ENCODE measurements around the gene CD300LB.
"Not testable (repeated sequence)": the region's sequence is repeated elsewhere in the genome, so short reads cannot be mapped to it uniquely, and the experiment has no call there.

The CD300LB gene

DNA sequence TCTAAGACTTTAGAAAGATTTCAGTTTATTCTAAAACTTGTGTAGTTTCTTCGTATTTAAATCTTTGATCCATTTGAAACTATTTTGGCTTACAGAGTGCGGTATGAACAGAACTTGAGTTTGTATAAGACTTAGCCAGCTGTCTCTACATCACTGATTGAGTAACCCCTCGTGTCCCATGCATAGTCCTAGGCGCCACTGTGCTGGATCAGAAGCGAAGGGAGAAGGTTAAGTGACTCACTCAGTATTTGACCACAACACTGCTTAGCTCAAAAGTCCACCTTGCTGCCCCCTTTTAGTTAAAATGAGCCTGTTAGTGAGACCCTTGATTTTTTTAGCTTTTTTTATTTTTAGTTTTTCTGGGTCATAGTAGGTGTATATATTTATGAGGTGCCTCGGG, 28.4 kb downstream of the CD300LB start:
- in situ Hi-C loops (cut with MboI; ENCODE audit: low sequenced_read_pairs) = no loop called here

GRCh38 chr17:74499992-74500391, 31.3 kb downstream of the CD300LB start:
- in situ Hi-C loops (cut with MboI; ENCODE audit: low sequenced_read_pairs) = no loop called here

GRCh38 chr17:74497471-74497870, 33.8 kb downstream of the CD300LB start:
- in situ Hi-C loops (cut with MboI; ENCODE audit: low sequenced_read_pairs) = no loop called here

GRCh38 chr17:74493331-74493833, 37.9 kb downstream of the CD300LB start:
- in situ Hi-C loops (cut with MboI; ENCODE audit: low sequenced_read_pairs) = no loop called here

GRCh38 chr17:74491626-74492025, 39.6 kb downstream of the CD300LB start:
- in situ Hi-C loops (cut with MboI; ENCODE audit: low sequenced_read_pairs) = no loop called here

DNA sequence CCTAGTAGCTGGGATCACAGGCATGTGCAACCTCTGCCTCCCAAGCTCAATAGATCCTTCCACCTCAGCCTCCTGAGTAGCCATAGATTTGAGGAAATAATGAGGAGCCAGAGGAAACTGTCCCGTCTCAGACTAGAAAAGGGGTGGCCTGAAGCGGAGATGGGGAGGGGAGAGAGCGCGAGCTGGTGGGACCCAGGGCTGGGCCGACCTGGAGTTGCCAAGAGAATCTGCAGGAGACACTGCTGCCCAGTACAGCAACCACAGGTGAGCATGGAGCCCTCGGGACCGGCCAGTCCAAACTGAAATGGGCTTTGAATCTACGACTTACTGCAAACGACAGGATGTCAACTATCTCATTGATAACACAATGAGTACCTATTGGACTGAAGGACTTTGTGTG, 40.6 kb downstream of the CD300LB start:
- in situ Hi-C loops (cut with MboI; ENCODE audit: low sequenced_read_pairs) = no loop called here

- in situ Hi-C loops (cut with MboI; ENCODE audit: low sequenced_read_pairs) = not testable (repeated sequence)
Measured at GRCh38 chr17:74488276-74488675, 43.0 kb downstream of the CD300LB start.

- in situ Hi-C loops (cut with MboI; ENCODE audit: low sequenced_read_pairs) = no loop called here
Measured at GRCh38 chr17:74485841-74486240, 45.4 kb downstream of the CD300LB start.

DNA sequence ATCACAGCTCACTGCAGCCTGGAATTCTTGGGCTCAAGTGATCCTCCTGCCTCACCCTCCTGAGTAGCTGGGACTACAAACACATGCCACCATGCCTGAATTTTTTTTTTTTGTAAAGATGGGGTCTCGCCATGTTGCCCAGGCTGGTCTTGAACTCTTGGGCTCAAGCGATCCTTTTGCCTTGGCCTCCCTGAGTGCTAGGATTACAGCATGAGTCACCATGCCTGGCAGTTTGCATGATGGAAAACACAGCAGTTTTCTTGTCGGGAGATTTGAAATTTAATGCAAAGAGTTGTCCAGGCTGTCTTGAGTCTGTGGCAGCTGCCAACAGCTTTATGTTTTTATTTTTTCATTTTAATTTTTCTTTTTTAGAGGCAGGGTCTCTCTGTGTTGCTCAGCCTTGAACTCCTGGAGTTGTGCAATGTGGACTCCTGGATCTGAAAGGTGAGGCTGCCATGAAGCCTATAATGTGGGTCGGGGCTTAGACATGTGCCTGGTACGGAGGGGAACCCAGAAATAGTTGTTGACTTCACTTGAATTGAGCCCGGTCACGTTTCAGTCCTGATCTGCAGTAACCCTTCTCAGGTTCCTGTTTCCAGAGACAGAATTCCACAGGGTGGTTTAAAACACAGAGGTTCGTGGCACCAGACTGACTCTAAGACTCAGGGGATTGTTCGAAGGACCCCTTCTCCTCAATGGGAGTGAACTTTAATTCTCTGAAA, 46.1 kb downstream of the CD300LB start:
- in situ Hi-C loops (cut with MboI; ENCODE audit: low sequenced_read_pairs) = no loop called here

DNA sequence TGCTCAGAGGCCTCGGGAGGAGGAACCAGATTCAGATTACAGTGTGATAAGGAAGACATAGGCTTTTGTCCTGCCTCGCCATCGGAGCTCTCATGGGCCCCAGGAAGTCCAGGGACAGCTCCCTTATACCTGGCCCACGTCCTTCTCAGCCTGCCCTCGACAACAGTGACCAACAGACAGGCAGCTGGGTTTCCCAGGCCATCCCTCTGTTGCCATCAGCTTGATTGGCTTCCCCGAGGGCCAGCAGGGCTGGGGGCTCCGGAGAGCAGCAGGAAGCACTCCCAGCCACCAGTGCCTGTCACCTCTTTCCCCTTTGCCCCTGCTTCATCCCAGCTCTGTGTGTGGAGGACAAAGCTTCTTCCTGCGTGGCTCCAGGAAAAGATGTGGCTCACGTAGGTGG, 47.2 kb downstream of the CD300LB start:
- in situ Hi-C loops (cut with MboI; ENCODE audit: low sequenced_read_pairs) = no loop called here

DNA sequence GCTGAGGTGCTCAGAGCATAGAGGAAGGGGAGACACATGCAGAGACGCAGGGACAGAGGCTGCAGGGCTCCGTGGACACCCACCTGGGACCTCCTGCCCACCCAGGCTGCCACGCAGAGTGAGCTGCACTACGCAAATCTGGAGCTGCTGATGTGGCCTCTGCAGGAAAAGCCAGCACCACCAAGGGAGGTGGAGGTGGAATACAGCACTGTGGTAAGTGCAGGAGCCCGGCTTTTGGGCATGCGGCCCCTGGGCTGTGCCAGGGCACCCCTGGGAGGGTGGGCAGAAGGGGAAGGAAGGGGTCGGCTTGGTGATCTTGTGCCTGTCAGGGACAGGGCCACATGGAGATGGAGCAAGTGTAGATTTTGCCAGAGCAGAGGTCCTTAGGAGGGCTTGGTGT, 49.7 kb downstream of the CD300LB start:
- in situ Hi-C loops (cut with MboI; ENCODE audit: low sequenced_read_pairs) = no loop called here

- in situ Hi-C loops (cut with MboI; ENCODE audit: low sequenced_read_pairs) = no loop called here
Measured at GRCh38 chr17:74480290-74480689, 51.0 kb downstream of the CD300LB start.

DNA sequence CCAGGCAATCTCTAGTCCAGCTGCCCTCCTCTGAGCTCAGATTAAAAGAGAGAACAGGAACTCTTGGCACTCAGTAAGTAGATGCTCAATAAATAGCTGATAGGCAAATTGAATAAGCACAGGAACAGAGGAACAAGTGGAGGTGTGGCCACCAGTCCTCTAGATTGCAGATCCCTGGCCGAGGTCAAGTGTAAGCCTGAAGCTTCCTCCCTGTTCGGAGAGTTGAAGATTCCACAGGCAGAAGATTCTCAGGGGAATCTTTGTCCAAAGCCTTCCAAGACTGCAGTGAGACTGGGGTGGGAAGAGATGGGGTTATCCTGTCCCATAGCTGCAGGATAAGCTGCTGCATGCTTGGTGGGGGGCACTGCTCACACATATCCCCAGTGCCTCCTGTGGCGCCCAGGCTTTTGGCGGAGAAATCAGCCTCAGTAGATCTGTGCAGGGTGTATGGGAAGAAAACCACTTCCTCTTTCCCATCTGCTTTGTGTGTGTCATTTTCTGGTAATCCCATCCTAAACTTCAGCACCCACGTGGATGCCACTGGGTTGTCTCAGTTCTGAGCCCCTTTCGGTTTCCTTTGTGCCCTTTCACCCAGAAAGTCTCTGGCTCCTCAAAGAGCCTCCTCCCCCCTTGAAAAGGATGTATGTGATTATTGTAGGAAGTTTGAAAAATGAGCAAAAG, 52.7 kb downstream of the CD300LB start:
- in situ Hi-C loops (cut with MboI; ENCODE audit: low sequenced_read_pairs) = no loop called here

- in situ Hi-C loops (cut with MboI; ENCODE audit: low sequenced_read_pairs) = no loop called here
Measured at GRCh38 chr17:74477411-74477810, 53.9 kb downstream of the CD300LB start.

DNA sequence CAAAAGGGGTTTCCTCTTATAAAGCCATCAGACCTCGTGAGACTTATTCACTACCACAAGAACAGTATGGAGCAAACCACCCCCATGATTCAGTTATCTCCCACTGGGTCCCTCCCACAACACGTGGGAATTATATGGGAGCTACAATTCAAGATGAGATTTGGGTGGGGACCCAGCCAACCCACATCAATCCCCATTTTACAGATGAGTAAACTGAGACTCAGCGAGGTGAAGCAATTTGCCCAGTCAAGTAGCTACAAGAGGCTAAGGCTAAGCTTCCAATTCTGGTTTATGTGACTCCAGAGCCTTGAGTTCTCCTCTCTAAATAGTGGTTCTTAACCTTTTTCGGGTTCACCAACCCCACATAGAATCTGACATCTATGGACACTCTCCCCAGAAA, 56.1 kb downstream of the CD300LB start:
- in situ Hi-C loops (cut with MboI; ENCODE audit: low sequenced_read_pairs) = no loop called here

DNA sequence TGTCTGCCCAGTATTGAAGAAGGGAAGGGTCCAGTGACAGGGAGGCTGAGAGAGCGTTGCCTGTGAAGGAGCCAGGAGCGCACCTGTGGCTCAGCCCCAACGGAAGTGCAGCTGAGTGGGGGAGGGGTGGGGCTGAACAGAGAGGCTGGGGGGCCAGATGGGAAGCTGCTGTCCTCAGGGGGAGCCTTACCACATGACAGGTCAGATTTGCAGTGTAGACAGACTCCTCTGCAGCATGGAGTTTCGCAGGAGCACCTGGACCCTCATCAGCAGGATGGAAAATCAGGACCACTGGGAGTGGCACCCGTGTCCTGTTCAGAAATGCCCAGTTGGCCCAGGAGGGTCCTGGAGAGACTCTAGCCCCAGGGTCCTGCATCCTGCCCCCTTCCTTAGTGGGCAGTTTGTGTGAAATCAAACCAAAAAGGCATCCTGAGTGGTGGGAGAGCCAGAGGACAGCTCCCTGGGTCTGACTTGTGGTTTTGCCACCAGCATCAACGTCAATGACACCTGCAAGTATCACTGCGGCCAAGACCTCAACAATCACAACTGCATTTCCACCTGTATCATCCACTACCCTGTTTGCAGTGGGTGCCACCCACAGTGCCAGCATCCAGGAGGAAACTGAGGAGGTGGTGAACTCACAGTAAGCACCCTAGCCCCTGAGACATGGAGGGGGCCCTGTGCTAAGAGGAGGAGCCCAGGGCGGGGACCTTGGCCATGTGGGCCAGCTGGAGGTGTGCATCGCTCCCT, 57.1 kb downstream of the CD300LB start:
- in situ Hi-C loops (cut with MboI; ENCODE audit: low sequenced_read_pairs) = no loop called here

DNA sequence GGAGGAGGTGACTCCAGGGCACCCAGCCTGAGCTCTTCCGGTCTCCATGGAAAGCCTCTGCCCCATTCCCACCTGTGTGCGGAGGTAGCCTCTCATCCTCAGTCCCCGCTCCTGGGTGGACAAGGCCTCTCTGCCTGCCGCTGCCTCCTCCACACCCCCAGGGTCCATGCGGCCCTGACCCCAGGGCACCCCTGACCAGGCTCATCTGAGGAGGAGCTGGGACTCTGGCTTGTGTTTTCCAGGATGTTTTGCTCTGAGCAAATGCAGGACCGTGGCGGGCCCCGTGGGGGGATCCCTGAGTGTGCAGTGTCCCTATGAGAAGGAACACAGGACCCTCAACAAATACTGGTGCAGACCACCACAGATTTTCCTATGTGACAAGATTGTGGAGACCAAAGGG, 58.0 kb downstream of the CD300LB start:
- in situ Hi-C loops (cut with MboI; ENCODE audit: low sequenced_read_pairs) = no loop called here

- in situ Hi-C loops (cut with MboI; ENCODE audit: low sequenced_read_pairs) = no loop called here
Measured at GRCh38 chr17:74472890-74473289, 58.4 kb downstream of the CD300LB start.

DNA sequence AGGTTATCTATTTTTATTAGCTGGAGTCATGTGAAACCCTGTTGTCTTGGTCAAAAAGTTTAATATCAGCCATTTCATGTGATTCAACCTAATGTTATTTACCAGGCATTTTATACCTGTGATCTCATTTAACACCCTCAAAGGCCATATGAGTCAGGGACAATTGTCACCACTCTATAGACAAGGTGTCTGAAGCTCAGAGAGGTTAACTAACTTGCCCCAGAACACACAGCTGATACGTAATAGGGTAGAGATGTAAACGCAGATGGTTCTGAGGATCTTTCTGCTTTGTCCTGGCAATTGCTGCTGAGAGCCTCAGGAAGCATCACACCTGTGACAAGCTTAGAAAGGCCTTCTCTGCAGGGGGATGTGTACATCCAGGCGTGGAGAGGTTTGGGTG, 59.9 kb downstream of the CD300LB start:
- in situ Hi-C loops (cut with MboI; ENCODE audit: low sequenced_read_pairs) = no loop called here

Data from HL-60/S4 treated with phorbol 12-myristate 13-acetate at 8.2 ng/mL for 4 days and 3 days (cell line).